ENCODE measurements around the gene CPZ. TPM values are rescaled to one million over a fixed set of nuclear protein-coding genes. Genes with fewer than 3 reads are reported as not detected.

Gene CPZ
- total RNA-seq, 4 donors from 2014 or later: 1.2 to 2.0 (median 1.5) TPM; not detected in 1

DNA sequence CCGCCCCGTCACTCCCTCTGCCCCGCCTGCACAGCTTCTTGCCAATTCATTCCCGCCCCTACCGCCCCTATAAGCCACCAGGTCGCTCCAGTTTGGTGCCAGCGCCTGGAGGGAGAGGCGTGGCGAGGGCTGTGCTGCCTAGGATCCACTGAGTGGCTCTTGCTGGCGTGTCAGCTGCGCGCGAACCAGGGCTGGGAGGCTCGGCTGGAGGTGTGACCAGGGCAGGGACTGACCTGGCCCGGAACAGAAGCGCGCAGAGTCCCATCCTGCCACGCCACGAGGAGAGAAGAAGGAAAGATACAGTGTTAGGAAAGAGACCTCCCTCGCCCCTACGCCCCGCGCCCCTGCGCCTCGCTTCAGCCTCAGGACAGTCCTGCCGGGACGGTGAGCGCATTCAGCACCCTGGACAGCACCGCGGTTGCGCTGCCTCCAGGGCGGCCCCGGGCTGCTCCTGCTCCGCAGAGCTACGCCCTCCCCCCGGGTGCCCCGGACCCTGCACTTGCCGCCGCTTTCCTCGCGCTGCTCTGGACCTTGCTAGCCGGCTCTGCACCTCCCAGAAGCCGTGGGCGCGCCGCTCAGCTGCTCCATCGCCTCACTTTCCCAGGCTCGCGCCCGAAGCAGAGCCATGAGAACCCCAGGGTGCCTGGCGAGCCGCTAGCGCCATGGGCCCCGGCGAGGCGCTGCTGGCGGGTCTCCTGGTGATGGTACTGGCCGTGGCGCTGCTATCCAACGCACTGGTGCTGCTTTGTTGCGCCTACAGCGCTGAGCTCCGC lies 12.1 kb upstream of the CPZ start, which contains the start of gene GPR78:
GPR78 (plus strand) TSS at position 72 of the 773 bp plus-strand sequence; CDS start at position 663, 591 bp downstream.
- Histone ChIP-seq H3K36me3 (no peaks in the 10 kb centered on the region), H3K4me1 (no peaks in the 10 kb centered on the region), H3K9me3 (no peaks in the 10 kb centered on the region), H3K27ac (no peak within 1 kb of the TSS), H3K27me3 (peaks cover 0 to 8% of the 10 kb centered on the region in 2 donors), H3K4me3 (no peak within 1 kb of the TSS)
- TF ChIP-seq, protein P1, sequence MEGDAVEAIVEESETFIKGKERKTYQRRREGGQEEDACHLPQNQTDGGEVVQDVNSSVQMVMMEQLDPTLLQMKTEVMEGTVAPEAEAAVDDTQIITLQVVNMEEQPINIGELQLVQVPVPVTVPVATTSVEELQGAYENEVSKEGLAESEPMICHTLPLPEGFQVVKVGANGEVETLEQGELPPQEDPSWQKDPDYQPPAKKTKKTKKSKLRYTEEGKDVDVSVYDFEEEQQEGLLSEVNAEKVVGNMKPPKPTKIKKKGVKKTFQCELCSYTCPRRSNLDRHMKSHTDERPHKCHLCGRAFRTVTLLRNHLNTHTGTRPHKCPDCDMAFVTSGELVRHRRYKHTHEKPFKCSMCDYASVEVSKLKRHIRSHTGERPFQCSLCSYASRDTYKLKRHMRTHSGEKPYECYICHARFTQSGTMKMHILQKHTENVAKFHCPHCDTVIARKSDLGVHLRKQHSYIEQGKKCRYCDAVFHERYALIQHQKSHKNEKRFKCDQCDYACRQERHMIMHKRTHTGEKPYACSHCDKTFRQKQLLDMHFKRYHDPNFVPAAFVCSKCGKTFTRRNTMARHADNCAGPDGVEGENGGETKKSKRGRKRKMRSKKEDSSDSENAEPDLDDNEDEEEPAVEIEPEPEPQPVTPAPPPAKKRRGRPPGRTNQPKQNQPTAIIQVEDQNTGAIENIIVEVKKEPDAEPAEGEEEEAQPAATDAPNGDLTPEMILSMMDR (IDR thresholded peaks at IDR 0.05): no peak
- TF ChIP-seq POLR2A (IDR thresholded peaks at IDR 0.05): no peak
- peak in 1 of 3 donors; percentile 55 for DNase-seq

- H3K27me3 ChIP-seq: peaks cover 0 to 8% of the 10 kb centered on the region in 2 donors
- no peak overlapping the region for H3K4me3 ChIP-seq
- TF ChIP-seq POLR2A (IDR thresholded peaks at IDR 0.05): no peak
- TF ChIP-seq, protein P1 (IDR thresholded peaks at IDR 0.05): no peak
- no peak overlapping the region for H3K27ac ChIP-seq
- peak in 1 of 3 donors; percentile 34 for DNase-seq
- H3K4me1 ChIP-seq: no peaks in the 10 kb centered on the region
- H3K36me3 ChIP-seq: no peaks in the 10 kb centered on the region
- no peaks in the 10 kb centered on the region for H3K9me3 ChIP-seq
These were observed 11.3 kb upstream of the CPZ start for GRCh38 chr4:8581094-8581861.

- H3K27ac ChIP-seq: no peak overlapping the region
- H3K36me3 ChIP-seq: no peaks in the 10 kb centered on the region
- peaks cover 0 to 8% of the 10 kb centered on the region in 2 donors for H3K27me3 ChIP-seq
- no peaks in the 10 kb centered on the region for H3K4me1 ChIP-seq
- TF ChIP-seq POLR2A (IDR thresholded peaks at IDR 0.05): no peak
- TF ChIP-seq, protein P1 (IDR thresholded peaks at IDR 0.05): no peak
- H3K9me3 ChIP-seq: no peaks in the 10 kb centered on the region
- no peak overlapping the region for H3K4me3 ChIP-seq
- peak in 1 of 3 donors; percentile 32 for DNase-seq
These were observed 10.5 kb upstream of the CPZ start for GRCh38 chr4:8582016-8582415.

GRCh38 chr4:8582436-8582835 lies 10.1 kb upstream of the CPZ start:
- Histone ChIP-seq H3K27ac (no peak overlapping the region), H3K27me3 (peaks cover 0 to 8% of the 10 kb centered on the region in 2 donors), H3K9me3 (no peaks in the 10 kb centered on the region), H3K4me1 (no peaks in the 10 kb centered on the region), H3K4me3 (no peak overlapping the region), H3K36me3 (no peaks in the 10 kb centered on the region)
- TF ChIP-seq POLR2A (IDR thresholded peaks at IDR 0.05): no peak
- TF ChIP-seq, protein P1 (IDR thresholded peaks at IDR 0.05): no peak
- peak in 1 of 3 donors; percentile 19 for DNase-seq

GRCh38 chr4:8582941-8583654 lies 9.5 kb upstream of the CPZ start:
- H3K36me3 ChIP-seq: no peaks in the 10 kb centered on the region
- H3K4me1 ChIP-seq: no peaks in the 10 kb centered on the region
- peaks cover 0 to 8% of the 10 kb centered on the region in 2 donors for H3K27me3 ChIP-seq
- TF ChIP-seq POLR2A (IDR thresholded peaks at IDR 0.05): no peak
- TF ChIP-seq, protein P1 (IDR thresholded peaks at IDR 0.05): no peak
- H3K27ac ChIP-seq: no peak overlapping the region
- no peak for DNase-seq
- H3K4me3 ChIP-seq: no peak overlapping the region
- no peaks in the 10 kb centered on the region for H3K9me3 ChIP-seq

Data from Peyer's patch (tissue), 4 donors.